GM23338 (cell line): ENCODE measurements around the gene TOM1. TPM values are rescaled to one million over a fixed set of nuclear protein-coding genes. Genes with fewer than 3 reads are reported as not detected.

Experiments
- ATAC-seq: fragments of 200-7000 bp; cut with Tn5 transposase; 3 replicates; pipeline ENCODE4 v1.9.1; 2020
- DNase-seq: peaks from one replicate; pipeline ENCODE4 v3.0.0-alpha.2; 2015; ENCODE audit warnings: low spot score
- H2AFZ ChIP-seq: fragments of 200-600 bp; sonication (generic); 2 replicates; pipeline ENCODE4 v1.8.0; 2016; ENCODE audit warnings: antibody characterized with exemption, mild to moderate bottlenecking, moderate library complexity
- H3F3A ChIP-seq: fragments of 200-600 bp; sonication (generic); replicated peaks from 2 replicates; pipeline ENCODE4 v1.8.0; 2017; ENCODE audit warnings: antibody characterized with exemption, mixed run types, low read depth
- H3K27ac ChIP-seq: fragments of 200-600 bp; sonication (generic); 2 replicates; pipeline ENCODE4 v1.6.1; 2016; ENCODE audit warnings: low read depth
- H3K27me3 ChIP-seq: fragments of 200-600 bp; sonication (generic); 2 replicates; pipeline ENCODE4 v1.8.0; 2016; ENCODE audit warnings: mild to moderate bottlenecking, mixed run types, moderate library complexity; ENCODE audit not compliant: insufficient read depth
- H3K36me3 ChIP-seq: fragments of 200-600 bp; sonication (generic); 2 replicates; pipeline ENCODE4 v1.8.0; 2016; ENCODE audit warnings: mild to moderate bottlenecking; ENCODE audit not compliant: insufficient read depth
- H3K4me1 ChIP-seq: fragments of 200-600 bp; sonication (generic); 2 replicates; pipeline ENCODE4 v1.8.0; 2016; ENCODE audit warnings: mild to moderate bottlenecking, moderate library complexity; ENCODE audit not compliant: insufficient read depth
- H3K4me2 ChIP-seq: fragments of 200-600 bp; sonication (generic); 2 replicates; pipeline ENCODE4 v1.7.1; 2017; ENCODE audit warnings: mixed run types
- H3K4me3 ChIP-seq: fragments of 200-600 bp; sonication (generic); 2 replicates; pipeline ENCODE4 v1.6.1; 2016; ENCODE audit warnings: mixed run types
- H3K79me2 ChIP-seq: fragments of 200-600 bp; sonication (generic); replicated peaks from 2 replicates; pipeline ENCODE4 v1.8.0; 2017; ENCODE audit warnings: mild to moderate bottlenecking; ENCODE audit not compliant: insufficient read depth
- H3K9me2 ChIP-seq: fragments of 200-600 bp; sonication (generic); 2 replicates; pipeline ENCODE4 v1.8.0; 2017; ENCODE audit not compliant: insufficient read depth
- H4K20me1 ChIP-seq: fragments of 200-600 bp; sonication (generic); replicated peaks from 2 replicates; pipeline ENCODE4 v1.8.0; 2017; ENCODE audit warnings: mild to moderate bottlenecking; ENCODE audit not compliant: insufficient read depth
- H3K27ac Mint-ChIP-seq: 2 replicates; pipeline ENCODE4 v1.8.0; 2020; ENCODE audit warnings: inconsistent platforms, mild to moderate bottlenecking, moderate library complexity, mixed read lengths
- H3K27me3 Mint-ChIP-seq: 3 replicates; pipeline ENCODE4 v1.8.0; 2022; ENCODE audit warnings: low read depth, mild to moderate bottlenecking, moderate library complexity, mixed read lengths, inconsistent platforms; ENCODE audit not compliant: insufficient read depth, poor library complexity
- H3K36me3 Mint-ChIP-seq: 3 replicates; pipeline ENCODE4 v1.8.0; 2021; ENCODE audit warnings: low read depth, mild to moderate bottlenecking, inconsistent platforms, moderate library complexity, mixed read lengths
- H3K4me1 Mint-ChIP-seq: 3 replicates; pipeline ENCODE4 v1.8.0; 2020; ENCODE audit warnings: mild to moderate bottlenecking, inconsistent platforms, mixed read lengths
- H3K4me3 Mint-ChIP-seq: 3 replicates; pipeline ENCODE4 v1.8.0; 2021; ENCODE audit warnings: moderate library complexity, mild to moderate bottlenecking, inconsistent platforms, mixed read lengths
- H3K9me3 Mint-ChIP-seq: 3 replicates; pipeline ENCODE4 v1.8.0; 2020; ENCODE audit warnings: moderate library complexity, mild to moderate bottlenecking, inconsistent platforms, mixed read lengths
- CREB1 ChIP-seq: fragments of 250-450 bp; sonication (Bioruptor Pico); IDR thresholded peaks from 2 replicates; pipeline ENCODE4 v1.5.0; 2020; ENCODE audit warnings: low read depth, mild to moderate bottlenecking, moderate library complexity
- CTCF ChIP-seq, 2 experiments: fragments of 200-600 bp in 1 of 2; sonication (generic) in 1 of 2; conservative IDR thresholded peaks; 2 replicates each; pipeline versions ENCODE4 v1.5.1 to v1.6.1; 2016 to 2017; ENCODE audit warnings: antibody characterized with exemption in 2 of 2, low read depth in 2 of 2, mild to moderate bottlenecking in 2 of 2, moderate library complexity in 1 of 2
- EZH2 ChIP-seq: fragments of 200-600 bp; sonication (generic); IDR thresholded peaks from one replicate; pipeline ENCODE4 v1.8.0; 2017; ENCODE audit warnings: antibody characterized with exemption, mild to moderate bottlenecking, low read depth; ENCODE audit not compliant: unreplicated experiment
- JUNB ChIP-seq: IDR thresholded peaks from one replicate; pipeline ENCODE4 v1.6.1; 2016; ENCODE audit warnings: antibody characterized with exemption; ENCODE audit not compliant: unreplicated experiment
- NANOG ChIP-seq: IDR thresholded peaks from 2 replicates; pipeline ENCODE4 v1.6.1; 2016; ENCODE audit warnings: antibody characterized with exemption, borderline replicate concordance
- POLR2AphosphoS5 ChIP-seq: IDR thresholded peaks from 2 replicates; pipeline ENCODE4 v1.6.1; 2016; ENCODE audit warnings: antibody characterized with exemption, low read depth
- ZNF114 ChIP-seq: fragments of 250-450 bp; sonication (Bioruptor Pico); IDR thresholded peaks from 2 replicates; pipeline ENCODE4 v1.5.0; 2020; ENCODE audit warnings: mild to moderate bottlenecking, moderate library complexity
- ZNF462 ChIP-seq: fragments of 250-450 bp; sonication (Bioruptor Pico); IDR thresholded peaks from 2 replicates; pipeline ENCODE4 v1.5.0; 2020; ENCODE audit warnings: mild to moderate bottlenecking, moderate library complexity
- polyA plus RNA-seq: library from polyadenylated mRNA; unstranded; fragments of >200 nt; fragmentation: Nextera tagmentation; extraction: Ambion mirVana; gene quantifications from 2 replicates; pipeline ENCODE4 v1.2.1, GENCODE V29; 2016
- total RNA-seq: library from RNA; depleted of rRNA; stranded (reverse); fragments of >200 nt; shearing (Covaris generic); gene quantifications from 2 replicates; pipeline ENCODE4 v1.2.3, GENCODE V29; 2014
- TF ChIP-seq, protein P1 (sequence below): IDR thresholded peaks from one replicate; pipeline ENCODE4 v1.6.1; 2018; ENCODE audit warnings: antibody characterized with exemption; ENCODE audit not compliant: unreplicated experiment

TOM1 gene
- total and polyA plus RNA-seq, 2 experiments from 2014 or later: 10.9 to 17.8 TPM

GRCh38 chr22:35327690-35328471 is 28.2 kb downstream of the TOM1 start:
- Mint-ChIP-seq H3K4me3 (no peak overlapping the region), H3K36me3 (peaks cover 16% of the 10 kb centered on the region), H3K4me1 (no peaks in the 10 kb centered on the region), H3K27me3 (no peaks in the 10 kb centered on the region), H3K27ac (no peak overlapping the region), H3K9me3 (no peaks in the 10 kb centered on the region)
- no peaks in the 10 kb centered on the region for H3K4me1 ChIP-seq
- ATAC-seq (no peak), DNase-seq (no peak)
- H3K27me3 ChIP-seq: no peaks in the 10 kb centered on the region
- no peaks in the 10 kb centered on the region for H3F3A ChIP-seq
- H3K79me2 ChIP-seq: no peaks in the 10 kb centered on the region
- TF ChIP-seq POLR2AphosphoS5: no peak
- TF ChIP-seq NANOG: no peak
- TF ChIP-seq JUNB: no peak
- no peak overlapping the region for H3K4me3 ChIP-seq
- H3K9me2 ChIP-seq: no peaks in the 10 kb centered on the region
- H3K36me3 ChIP-seq: no peaks in the 10 kb centered on the region
- no peaks in the 10 kb centered on the region for H4K20me1 ChIP-seq
- no peak overlapping the region for H3K4me2 ChIP-seq
- H3K27ac ChIP-seq: no peak overlapping the region
- no peak overlapping the region for H2AFZ ChIP-seq

DNA sequence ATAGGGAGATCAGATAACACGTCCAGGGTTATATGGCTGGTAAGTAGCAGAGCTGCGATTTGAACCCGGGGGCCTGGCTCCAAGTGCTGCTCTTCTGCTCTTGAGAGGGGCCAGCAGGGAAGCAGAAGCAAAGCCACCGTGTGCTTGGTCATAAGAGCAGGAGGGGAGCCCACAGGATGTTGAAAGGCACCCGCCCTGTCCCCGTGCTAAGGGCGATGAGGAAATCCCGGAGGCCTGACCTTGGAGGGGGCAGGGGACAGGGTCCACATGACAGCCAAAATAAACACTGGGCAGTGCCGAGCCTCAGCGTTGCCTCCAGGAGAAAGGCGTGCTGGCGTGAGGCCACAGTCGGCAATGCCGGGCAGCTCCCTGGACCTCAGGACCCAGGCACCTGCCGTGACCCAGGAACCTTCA is 28.8 kb downstream of the TOM1 start:
- H3K4me1 Mint-ChIP-seq: no peaks in the 10 kb centered on the region
- DNase-seq (no peak), ATAC-seq (no peak)
- H3K4me3 ChIP-seq: no peak overlapping the region
- no peak overlapping the region for H3K27ac ChIP-seq
- H3K9me3 Mint-ChIP-seq: no peaks in the 10 kb centered on the region
- H2AFZ ChIP-seq: no peak overlapping the region
- H3K4me1 ChIP-seq: no peaks in the 10 kb centered on the region
- no peak overlapping the region for H3K4me3 Mint-ChIP-seq
- peaks cover 16% of the 10 kb centered on the region for H3K36me3 Mint-ChIP-seq
- no peaks in the 10 kb centered on the region for H3K79me2 ChIP-seq
- H3F3A ChIP-seq: no peaks in the 10 kb centered on the region
- H3K9me2 ChIP-seq: no peaks in the 10 kb centered on the region
- no peaks in the 10 kb centered on the region for H3K27me3 Mint-ChIP-seq
- no peak overlapping the region for H3K4me2 ChIP-seq
- H3K27ac Mint-ChIP-seq: no peak overlapping the region
- TF ChIP-seq, protein P1, sequence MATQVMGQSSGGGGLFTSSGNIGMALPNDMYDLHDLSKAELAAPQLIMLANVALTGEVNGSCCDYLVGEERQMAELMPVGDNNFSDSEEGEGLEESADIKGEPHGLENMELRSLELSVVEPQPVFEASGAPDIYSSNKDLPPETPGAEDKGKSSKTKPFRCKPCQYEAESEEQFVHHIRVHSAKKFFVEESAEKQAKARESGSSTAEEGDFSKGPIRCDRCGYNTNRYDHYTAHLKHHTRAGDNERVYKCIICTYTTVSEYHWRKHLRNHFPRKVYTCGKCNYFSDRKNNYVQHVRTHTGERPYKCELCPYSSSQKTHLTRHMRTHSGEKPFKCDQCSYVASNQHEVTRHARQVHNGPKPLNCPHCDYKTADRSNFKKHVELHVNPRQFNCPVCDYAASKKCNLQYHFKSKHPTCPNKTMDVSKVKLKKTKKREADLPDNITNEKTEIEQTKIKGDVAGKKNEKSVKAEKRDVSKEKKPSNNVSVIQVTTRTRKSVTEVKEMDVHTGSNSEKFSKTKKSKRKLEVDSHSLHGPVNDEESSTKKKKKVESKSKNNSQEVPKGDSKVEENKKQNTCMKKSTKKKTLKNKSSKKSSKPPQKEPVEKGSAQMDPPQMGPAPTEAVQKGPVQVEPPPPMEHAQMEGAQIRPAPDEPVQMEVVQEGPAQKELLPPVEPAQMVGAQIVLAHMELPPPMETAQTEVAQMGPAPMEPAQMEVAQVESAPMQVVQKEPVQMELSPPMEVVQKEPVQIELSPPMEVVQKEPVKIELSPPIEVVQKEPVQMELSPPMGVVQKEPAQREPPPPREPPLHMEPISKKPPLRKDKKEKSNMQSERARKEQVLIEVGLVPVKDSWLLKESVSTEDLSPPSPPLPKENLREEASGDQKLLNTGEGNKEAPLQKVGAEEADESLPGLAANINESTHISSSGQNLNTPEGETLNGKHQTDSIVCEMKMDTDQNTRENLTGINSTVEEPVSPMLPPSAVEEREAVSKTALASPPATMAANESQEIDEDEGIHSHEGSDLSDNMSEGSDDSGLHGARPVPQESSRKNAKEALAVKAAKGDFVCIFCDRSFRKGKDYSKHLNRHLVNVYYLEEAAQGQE: no peak
- TF ChIP-seq ZNF462 (no peak), NANOG (no peak), ZNF114 (CRISPR knock-in tag) (no peak), CTCF (conservative IDR thresholded peaks at IDR 0.05; ENCODE audit: low read depth in 2 of 2) (no peak), JUNB (no peak), EZH2 (no peak), CREB1 (CRISPR knock-in tag) (no peak)
- no peaks in the 10 kb centered on the region for H3K36me3 ChIP-seq
- H4K20me1 ChIP-seq: no peaks in the 10 kb centered on the region
- no peaks in the 10 kb centered on the region for H3K27me3 ChIP-seq
